ENCODE measurements around the gene GRIK3.

GRCh38 chr1:36755303-36756230, 278.7 kb downstream of the GRIK3 start:
- TF ChIP-seq CTCF (IDR thresholded peaks at IDR 0.05) (no peak), EP300 (IDR thresholded peaks at IDR 0.05) (no peak), POLR2AphosphoS5 (IDR thresholded peaks at IDR 0.05) (no peak), POLR2A (IDR thresholded peaks at IDR 0.05) (no peak)

Measured in stomach (tissue), 4 donors.